NCI-H1694 (cell line): Measurements from ENCODE around the gene COIL.
"Not testable (repeated sequence)": the region's sequence is repeated elsewhere in the genome, so short reads cannot be mapped to it uniquely, and the experiment has no call there.

Experiments
- DNase-seq: peaks from one replicate; lab custom pipeline; 2025; lab: John Stamatoyannopoulos, UW

COIL gene

GRCh38 chr17:56960596-56961538, at the start of gene COIL:
TSS of gene COIL (minus strand) at chr17:56961050. CDS start at chr17:56961019, 31 bp downstream.
- DNase-seq, result peak; percentile 87

- DNase-seq, result no peak
These were observed 49.6 kb upstream of the COIL start for GRCh38 chr17:57010487-57010886.

GRCh38 chr17:57009737-57010445, 49.0 kb upstream of the COIL start:
- peak; percentile 81 for DNase-seq

GRCh38 chr17:57008958-57009357, 48.1 kb upstream of the COIL start:
- no peak for DNase-seq

- DNase-seq, result no peak
These were observed 45.2 kb upstream of the COIL start for GRCh38 chr17:57006040-57006439.

- peak; percentile 14 for DNase-seq
These were observed 44.2 kb upstream of the COIL start for GRCh38 chr17:57004944-57005579.

GRCh38 chr17:57002904-57003303, 42.1 kb upstream of the COIL start:
- DNase-seq, result no peak

- DNase-seq, result no peak
These were observed 40.7 kb upstream of the COIL start for GRCh38 chr17:57001541-57001940.

- DNase-seq, result no peak
These were observed 36.5 kb upstream of the COIL start for GRCh38 chr17:56997313-56997712.

GRCh38 chr17:56995766-56996165, 34.9 kb upstream of the COIL start:
- no peak for DNase-seq

- no peak for DNase-seq
These were observed 33.4 kb upstream of the COIL start for GRCh38 chr17:56994009-56994792.

- no peak for DNase-seq
These were observed 31.5 kb upstream of the COIL start for GRCh38 chr17:56992364-56992763.

GRCh38 chr17:56988901-56989572, 28.2 kb upstream of the COIL start:
- DNase-seq, result no peak

GRCh38 chr17:56987283-56987834, 26.5 kb upstream of the COIL start:
- DNase-seq, result no peak

- no peak for DNase-seq
These were observed 24.7 kb upstream of the COIL start for GRCh38 chr17:56985371-56986162.

- DNase-seq, result no peak
These were observed 22.5 kb upstream of the COIL start for GRCh38 chr17:56983366-56983765.

- DNase-seq, result no peak
These were observed 21.5 kb upstream of the COIL start for GRCh38 chr17:56982312-56982711.

- not testable (repeated sequence) for DNase-seq
These were observed 19.7 kb upstream of the COIL start for GRCh38 chr17:56980526-56980925.

GRCh38 chr17:56979091-56979480, 18.2 kb upstream of the COIL start:
- DNase-seq, result no peak

GRCh38 chr17:56978441-56979090, 17.7 kb upstream of the COIL start:
- no peak for DNase-seq
